ENCODE results near the gene TTC39C. TPM values are rescaled to one million over a fixed set of nuclear protein-coding genes. Genes with fewer than 3 reads are reported as not detected.
"Not testable (repeated sequence)": the region's sequence is repeated elsewhere in the genome, so short reads cannot be mapped to it uniquely, and the experiment has no call there.

Gene TTC39C
- polyA plus RNA-seq, 3 donors = 6.3 to 9.9 (median 8.1) TPM

DNA sequence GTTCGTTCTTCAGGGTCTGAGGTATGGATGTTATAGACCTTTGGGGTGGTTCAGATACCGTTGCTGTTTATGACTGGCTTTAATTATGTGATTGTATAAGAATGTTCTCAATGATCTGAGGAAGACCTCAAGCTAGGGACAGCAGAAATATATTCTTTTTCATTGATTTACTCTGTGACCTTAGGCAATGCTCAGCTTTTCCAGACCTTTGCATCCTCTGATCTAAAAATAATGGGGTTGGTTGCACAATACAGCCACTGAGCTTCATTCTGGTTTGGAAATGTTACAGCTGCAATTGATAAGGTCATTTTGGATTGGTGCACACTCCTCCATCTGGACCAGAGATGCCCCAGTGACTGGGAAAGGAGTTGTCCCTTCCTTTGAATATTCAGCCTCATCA is 107.1 kb downstream of the TTC39C start:
- DNase-seq = no peak

DNA sequence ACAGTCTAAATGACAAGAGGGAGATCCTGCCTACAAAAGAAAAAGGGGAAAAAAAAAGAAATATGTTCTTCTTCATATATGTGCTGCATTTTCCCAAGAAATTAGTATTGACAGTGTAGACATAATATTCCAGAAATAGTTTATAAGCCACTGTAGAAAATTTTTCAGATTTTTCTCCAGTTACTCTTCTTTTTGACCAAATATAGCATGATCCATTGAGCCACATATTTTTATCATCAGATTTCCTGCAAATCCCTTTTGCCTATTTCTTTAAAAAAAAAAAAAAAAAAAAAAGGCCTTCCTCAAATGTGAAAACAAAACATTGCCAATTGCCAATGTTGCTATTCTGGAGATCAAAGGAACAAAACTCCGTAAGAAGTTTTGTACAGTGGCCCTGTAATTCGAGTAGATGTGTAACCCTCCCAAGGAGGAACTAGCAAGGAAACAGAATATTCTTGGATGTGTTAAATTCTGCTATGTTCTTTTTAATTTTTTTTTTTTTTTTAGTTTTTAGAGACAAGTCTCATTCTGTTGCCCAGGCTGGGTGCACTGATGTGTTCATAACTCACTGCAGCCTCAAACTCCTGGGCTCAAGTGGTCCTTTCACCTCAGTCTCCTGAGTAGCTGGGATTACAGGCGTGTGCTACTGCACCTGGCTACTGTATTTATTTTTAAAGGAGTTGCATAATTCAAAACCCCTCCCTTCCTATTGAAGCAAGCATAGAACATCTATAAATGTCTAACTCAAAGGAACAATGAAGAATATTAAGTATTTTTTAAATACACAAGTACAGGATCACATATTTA is 111.8 kb downstream of the TTC39C start:
- DNase-seq = no peak

DNA sequence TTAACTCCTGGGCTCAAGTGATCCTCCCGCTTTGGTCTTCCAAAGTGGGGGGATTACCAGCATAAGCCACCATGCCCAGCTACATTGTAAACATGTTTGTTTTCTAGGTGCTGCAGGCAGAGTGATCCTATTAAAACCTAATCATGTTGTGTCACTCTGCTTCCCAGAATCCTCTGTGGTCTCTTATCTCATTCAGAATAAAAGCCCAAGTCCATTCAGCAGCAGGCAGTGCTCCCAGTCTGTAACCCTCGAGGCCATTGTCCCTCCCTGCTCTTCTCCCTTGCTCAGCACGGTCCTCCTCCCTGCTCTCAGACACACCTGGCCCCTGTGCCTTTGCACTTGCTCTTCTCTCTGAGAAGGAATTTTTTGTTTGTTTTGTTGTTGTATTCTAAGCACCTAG is 113.2 kb downstream of the TTC39C start:
- no peak for DNase-seq

DNA sequence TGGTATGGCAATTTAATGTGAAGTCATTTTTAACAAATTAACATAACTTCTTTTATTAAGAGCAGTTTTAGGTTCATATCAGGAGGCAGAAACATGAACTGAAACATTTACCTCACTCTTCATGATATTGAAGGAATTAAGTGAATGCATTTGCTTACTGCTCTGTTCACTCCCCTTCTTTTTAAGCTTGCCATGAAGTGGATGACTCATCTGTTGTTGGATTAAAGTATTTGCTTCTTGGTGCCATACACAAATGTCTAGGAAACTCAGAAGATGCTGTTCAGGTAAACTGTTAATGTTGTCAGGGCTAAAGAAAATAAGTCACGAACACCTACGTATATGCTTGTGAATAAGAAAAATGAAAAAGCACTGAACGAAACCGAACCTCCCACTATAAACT is 114.1 kb downstream of the TTC39C start:
- DNase-seq = no peak

DNA sequence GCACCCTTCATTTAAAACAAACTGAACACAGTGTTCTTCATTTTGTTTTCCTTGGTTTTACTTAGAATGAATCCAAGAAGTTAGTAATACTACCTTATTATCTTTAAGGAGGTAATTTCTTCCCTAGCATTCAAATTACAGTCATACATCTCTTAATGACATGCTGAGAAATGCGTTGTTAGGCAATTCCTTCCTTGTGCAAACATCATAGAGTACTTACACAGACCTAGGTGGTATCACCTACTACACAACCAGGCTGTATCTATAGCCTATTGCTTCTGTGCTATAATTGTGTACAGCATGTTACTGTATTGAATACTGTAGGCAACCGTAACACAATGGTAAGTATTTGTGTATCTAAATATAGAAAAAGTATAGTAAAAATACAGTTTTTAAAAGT is 115.9 kb downstream of the TTC39C start:
- no peak for DNase-seq

DNA sequence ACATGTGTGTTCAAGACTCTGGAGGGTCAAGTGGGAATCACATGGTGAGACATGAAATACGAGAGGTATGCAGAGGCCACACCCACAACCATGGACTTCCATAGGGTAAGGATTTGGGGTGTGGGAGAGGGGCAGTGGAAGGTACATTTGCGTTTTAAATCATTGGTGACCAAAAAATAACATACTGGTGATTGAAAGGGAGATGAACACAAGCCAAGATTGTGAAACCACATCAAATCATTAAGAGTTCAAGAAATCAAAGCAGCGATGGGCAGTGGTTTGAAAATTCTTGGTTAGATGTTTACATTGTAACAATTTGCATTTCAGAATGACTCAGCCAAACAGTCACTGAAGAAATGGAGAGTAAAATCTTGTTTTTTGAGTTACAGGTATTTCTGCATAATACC is 122.4 kb downstream of the TTC39C start:
- no peak for DNase-seq

DNA sequence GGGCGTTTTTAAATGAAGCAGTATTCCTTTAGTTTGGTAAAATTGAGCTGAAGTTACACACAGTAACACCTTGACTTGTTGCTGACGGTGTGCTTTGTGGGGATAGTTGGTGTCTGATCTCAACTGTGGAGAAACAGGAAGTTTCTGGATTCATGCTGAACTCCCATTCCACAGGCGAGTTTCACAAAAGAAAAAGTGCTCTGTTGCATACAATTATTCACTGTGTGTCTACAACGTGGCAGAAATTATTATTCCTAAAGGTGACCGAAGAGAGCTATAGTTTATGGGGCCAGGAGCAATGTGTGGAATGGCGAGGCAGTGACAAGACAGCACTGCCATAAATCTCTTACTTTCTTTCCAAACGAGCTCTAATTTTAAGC is 123.8 kb downstream of the TTC39C start:
- DNase-seq = no peak

DNA sequence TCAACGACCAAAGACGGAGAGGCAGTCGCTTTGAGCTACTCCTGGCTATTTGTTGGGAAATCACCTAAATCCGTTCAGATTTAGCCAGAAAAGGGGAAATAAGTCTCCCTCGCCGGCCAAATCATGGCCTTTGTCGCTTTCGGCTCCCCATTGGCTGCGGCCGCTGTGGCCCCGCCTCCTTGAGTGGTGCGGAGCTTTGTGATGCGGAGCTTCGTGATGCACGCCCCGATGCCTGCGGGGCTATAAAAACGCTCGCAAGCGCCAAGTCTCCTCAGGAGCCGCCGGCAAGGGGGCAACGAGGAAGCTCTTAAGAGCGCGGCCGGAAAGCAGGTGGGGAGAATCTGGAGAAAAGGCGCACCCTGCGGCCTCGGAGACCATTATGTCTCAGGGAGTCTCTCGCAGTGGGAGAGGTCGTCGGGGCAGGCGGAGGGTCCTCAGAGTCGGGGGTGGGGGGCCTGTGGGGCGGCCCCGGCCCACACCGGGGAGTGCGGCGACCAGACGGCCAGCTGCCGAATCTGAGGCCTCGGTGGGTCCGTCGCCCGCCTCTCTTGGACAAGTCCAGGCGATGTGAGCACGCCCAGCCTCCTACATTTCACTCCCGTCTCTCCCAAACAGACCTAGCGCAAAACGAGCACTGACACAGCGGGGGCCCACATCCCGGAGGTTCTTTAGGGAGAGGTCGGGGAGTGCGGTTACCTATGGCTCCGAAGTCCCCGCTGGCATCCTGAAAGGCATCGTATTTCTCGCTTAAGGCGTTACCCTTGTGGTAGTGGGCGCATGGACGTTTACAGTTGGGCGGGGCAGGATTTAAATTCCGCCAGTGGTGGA is 124.4 kb downstream of the TTC39C start, which contains the start of gene CABYR:
Gene CABYR (plus strand): TSS at position 274 of the 828 bp plus-strand sequence. CDS start 4,053 bp downstream, outside the sequence.
- peak; percentile 86 for DNase-seq

DNA sequence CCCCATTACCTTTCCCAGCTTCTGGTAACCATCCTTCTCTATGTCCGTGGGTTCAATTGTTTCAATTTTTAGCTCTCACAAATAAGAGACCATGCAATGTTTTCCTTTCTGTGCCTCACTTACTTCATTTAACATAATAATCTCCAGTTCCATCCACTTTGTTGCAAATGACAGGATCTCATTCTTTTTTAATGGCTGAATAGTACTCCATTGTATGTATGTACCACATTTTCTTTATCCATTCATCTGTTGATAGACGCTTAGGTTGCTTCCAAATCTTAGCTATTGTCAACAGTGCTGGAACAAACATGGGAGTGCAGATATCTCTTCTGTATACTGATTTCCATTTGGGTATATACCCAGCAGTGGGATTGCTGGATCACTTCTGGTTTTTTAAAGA is 126.1 kb downstream of the TTC39C start:
- DNase-seq = no peak

DNA sequence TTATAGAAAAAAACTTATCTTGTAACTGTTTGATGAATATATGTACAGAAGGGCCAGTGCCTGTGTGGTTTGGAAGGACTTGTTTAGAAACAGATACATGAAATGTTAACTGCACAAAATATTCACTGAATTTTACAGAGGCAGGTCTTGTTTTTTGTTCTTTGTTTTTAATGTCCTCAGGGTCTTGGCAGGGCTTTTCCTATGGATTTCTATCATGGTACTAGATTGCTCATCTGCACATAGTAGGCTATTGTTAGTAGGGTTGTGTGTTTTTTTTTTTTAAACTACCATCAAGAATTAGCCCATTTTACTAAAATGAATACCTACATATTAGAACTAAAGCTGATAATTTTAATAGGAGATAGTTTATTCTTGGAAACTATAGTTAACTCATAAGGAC is 127.8 kb downstream of the TTC39C start:
- DNase-seq = no peak

DNA sequence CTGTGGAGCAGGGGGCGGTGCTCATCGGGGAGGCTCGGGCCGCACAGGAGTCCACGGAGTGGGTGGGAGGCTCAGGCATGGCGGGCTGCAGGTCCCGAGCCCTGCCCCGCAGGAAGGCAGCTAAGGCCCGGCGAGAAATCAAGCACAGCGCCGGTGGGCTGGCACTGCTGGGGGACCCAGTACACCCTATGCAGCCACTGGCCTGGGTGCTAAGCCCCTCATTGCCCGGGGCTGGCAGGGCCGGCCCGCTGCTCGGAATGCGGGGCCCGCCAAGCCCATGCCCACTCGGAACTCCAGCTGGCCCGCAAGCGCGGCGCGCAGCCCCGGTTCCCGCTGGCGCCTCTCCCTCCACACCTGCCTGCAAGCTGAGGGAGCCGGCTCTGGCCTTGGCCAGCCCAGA is 135.0 kb downstream of the TTC39C start:
- DNase-seq = not testable (repeated sequence)

DNA sequence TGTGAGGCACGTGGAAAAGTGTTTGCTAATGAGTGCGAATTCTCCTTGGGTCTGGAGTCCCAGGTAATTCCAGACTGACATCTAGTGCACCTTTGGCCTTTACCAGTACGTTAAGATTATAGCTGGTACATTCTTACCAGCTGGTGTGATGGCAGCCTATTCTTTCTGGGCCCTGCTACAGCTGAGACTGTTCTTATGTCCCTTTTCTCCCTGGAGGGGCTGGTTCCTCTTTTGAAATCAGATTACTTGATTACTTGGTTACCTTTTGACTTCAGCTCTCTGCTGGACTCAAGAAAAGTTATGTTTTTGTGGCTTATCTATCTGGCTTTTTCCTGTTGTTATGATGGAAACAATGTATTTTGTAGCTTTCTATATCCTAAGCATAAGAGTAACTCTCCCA is 138.8 kb downstream of the TTC39C start:
- DNase-seq = no peak

DNA sequence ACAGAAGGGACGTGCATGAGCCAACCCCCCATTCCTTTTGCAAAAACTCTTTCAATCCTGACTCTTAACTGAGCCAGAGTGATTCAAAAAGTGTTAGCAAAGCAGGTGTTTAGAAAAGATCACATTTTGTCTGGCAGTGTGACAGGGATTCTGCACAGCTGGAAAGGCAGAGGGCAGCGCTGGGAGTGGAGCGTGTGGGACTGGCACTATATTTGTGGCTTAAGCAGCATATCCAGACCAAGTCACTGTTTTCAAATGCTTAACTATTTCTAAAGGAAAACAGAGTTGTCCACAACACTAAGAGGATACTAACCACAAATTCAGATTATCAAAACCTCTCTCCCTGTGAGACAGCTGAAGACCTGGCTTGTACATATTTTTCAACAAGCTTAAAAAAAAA is 143.3 kb downstream of the TTC39C start:
- no peak for DNase-seq

DNA sequence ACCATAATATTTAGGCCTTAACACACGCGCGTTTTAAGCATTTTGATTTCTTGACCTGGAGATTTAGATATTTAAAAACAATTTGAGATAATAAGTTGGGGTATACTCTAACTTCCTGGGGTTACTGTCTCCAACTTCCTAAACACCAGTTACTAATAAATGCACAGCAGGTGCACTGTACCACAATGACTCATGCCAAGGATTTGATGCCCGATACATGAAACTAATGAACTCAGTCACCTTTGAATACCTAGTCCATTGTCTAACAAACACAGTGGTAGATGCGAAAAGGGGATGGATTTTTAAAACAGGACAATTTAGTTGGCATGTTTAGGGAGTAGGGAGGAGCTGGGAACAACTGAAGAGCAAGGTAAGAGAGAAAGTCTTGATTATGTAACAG is 145.5 kb downstream of the TTC39C start:
- DNase-seq = no peak

DNA sequence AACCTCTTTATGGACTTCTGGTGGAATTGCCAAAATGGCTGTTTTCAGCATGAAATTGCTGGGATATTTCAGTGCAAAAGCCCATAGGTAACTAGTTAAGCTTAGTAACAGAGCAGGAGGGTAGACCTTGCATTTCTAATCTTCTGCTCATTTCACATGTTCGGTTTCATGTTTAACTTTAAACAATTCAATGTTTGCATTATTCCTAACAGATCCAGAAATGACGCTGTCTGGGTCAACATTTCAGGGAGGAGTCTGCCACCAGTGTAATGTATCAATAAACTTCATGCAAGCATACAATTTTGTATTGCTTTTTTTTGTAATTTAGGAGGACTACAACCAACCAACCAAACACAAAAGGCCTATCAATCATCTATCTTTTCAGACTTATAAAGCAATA is 146.8 kb downstream of the TTC39C start:
- no peak for DNase-seq

DNA sequence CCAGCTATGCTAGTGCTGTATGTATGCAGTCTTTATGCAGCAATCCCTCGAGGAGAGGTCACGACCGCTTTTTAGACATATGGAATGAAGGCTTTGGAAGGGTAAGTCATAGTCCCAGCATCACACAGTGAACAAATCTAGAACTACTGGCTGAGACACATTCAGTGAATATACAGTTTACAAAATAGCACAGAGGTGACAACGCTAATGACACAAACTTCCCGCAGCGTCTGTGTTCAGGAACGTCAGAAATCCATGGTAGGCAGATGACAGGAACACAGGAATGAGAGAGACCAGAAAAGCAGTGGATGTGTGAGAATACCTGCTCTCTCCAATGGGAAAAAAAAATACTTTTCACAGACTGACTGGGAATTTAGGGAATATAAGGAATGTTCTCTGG is 153.9 kb downstream of the TTC39C start:
- DNase-seq = no peak

DNA sequence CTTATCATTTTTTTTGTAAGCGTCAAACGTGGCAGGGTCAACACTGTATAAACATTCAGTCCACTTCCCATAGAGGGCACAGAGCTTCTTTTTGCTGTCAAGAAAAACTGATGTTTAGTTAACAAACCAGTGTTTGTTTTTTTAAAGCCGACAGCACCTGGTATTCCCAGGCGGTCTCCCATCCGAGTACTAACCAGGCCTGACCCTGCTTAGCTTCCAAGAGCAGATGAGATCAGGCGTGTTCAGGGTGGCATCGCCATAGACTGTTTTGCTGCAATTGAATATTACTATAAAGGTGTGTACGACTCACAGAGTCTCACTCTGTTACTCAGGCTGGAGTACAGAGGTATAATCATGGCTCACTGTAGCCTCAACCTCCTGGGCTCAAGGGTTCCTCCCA is 155.8 kb downstream of the TTC39C start:
- DNase-seq = no peak

DNA sequence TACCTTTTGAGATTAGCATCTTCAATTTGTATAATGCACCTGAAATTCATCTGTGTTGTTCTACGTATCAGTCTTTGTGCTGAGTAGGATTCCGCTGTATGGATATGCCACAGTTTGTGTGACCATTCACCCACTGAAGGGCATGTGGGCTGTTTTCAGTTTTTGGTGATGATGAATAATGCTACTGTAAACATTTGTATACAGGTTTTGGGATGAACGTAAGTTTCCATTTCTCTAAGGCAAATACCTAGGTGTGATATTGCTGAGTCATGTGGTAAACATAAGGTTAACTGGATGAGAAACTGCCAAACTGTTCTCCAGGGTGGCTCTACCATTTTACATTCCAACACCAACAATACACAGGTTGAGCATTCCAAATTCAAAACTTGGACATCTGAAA is 159.4 kb downstream of the TTC39C start:
- DNase-seq = no peak

DNA sequence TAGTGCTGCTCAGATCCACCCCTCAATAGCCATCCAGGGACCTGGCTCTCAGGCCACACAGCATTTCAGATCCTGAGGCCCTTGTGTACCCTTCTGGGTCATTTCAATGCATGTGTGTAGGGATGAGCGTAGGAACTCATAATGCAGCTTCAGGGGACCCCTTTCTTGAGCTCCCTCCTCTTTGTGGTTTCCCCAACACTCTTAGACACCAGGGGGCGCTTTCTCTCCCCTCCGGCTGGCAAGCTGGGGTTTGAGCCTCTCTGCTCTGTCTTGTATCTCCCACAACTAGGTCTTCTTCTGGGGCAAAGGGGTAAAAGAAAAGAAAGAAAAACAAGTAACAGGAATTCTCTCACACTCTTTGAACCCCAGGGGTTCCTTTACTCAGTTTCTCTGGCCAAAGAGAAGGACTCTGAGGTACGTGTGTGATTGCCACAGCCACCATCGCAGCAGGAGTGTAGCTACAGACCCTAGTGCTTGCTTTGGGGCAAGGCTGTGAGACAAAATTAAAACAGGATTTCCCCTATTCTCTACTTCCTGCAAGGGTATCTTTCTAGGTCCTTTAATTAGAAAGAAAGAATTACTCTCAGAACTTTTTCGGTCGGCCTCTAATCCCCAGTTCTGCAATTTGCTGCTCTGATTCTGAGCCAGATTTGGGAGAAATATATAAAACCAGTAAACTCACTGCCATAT is 162.3 kb downstream of the TTC39C start:
- DNase-seq = peak; percentile 34

DNA sequence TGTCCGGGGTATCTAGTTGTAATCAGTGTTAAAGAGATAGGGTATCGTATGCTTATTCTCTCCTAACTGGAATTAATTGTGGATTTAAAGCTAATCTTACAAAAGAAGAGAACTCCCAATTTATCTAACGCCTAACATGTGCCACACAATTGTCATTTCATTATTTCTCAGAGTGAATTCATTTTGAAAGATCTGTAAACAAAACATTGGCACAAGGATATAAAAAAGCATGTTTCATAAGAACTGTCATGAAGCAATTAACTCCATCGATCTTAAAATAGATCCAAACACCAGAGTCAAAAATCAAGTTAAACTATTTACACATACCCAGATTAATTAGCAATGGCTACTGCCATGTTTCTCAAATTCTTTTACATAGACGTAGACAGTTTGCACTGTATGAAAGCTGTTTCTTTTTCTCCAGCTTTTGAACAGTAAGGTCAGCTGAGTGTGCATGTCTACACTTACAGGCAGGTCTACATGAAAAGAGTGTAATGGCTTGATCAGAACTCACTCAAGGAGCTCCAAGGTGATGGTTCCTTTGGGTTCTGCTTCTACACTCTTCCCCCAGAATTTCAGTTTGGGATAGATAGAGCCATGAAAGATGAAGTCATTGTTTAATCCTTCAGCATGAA is 163.1 kb downstream of the TTC39C start:
- no peak for DNase-seq

DNA sequence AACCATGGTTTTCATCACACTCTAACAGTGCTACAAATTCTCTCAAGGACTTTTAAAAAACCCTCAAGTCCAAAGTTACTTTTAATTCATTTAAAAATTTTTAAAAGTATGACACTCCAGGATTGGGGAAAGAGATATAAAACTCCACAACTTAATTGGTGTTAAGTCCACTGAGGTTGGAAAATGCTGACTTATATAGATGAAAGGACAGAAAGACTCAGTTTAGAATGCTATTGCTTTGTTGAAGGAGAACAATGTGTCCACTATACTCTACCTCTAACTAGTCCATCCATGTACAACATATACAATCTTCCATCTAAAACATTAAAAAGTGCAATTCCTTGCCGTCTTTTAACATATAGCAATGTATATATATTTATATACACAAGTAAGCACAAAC is 165.5 kb downstream of the TTC39C start:
- DNase-seq = no peak

DNA sequence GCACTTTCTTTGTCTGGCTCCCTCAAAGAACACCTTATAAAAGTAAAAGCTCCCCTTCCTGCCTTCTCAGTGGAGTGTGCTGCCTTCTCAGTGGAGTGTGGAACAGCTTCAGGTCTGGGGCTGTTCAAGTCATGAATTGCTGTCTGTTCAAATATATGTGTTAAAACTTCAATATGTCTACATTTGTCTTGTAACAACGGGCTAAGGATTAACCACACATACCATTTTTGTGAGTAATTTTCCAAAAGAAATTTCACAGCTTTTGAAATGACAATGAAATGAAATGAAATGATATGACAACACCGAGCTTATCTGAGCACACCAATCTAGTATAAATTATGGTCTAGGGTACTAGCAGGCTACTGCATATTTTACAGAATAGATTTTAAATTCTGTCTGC is 167.3 kb downstream of the TTC39C start:
- DNase-seq = no peak
